LNCaP clone FGC (cell line): ENCODE measurements around the gene FGF5.

Source experiments
- DNase-seq: peaks from one replicate; pipeline ENCODE4 v3.0.0-alpha.2; 2011; ENCODE audit warnings: low read depth
- H3K4me3 ChIP-seq: 2 replicates; pipeline ENCODE4 v1.5.1; 2011; ENCODE audit warnings: mild to moderate bottlenecking, low read depth, low read length, control low read depth
- TF ChIP-seq, protein P1 (sequence below): IDR thresholded peaks from 2 replicates; pipeline ENCODE4 v1.5.1; 2012; ENCODE audit warnings: mild to moderate bottlenecking; ENCODE audit not compliant: control insufficient read depth, insufficient read depth; ENCODE audit errors: extremely low read depth

Gene FGF5

GRCh38 chr4:80268081-80268823, 1.8 kb downstream of the FGF5 start:
- no peak for DNase-seq
- H3K4me3 ChIP-seq, result no peak overlapping the region

DNA sequence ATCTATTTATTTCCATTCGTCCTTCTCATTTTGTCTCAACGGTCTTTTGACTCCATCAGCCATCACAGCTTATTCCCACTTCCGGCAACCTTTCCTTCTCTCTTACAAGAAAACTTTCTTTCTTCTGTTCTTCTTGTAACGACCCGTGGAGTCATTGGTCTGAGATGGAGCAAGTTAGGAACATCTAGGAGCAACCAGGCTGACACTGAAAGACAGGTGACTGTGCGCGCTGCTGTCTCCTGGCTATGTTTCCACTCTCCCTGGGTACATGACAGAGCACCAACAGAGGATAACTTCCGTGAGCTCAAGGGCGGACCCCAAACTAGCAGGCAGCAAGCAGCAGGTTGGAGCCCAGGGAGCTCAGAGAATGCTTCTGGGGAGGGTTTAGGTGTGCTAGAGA, 2.5 kb downstream of the FGF5 start:
- TF ChIP-seq, protein P1, sequence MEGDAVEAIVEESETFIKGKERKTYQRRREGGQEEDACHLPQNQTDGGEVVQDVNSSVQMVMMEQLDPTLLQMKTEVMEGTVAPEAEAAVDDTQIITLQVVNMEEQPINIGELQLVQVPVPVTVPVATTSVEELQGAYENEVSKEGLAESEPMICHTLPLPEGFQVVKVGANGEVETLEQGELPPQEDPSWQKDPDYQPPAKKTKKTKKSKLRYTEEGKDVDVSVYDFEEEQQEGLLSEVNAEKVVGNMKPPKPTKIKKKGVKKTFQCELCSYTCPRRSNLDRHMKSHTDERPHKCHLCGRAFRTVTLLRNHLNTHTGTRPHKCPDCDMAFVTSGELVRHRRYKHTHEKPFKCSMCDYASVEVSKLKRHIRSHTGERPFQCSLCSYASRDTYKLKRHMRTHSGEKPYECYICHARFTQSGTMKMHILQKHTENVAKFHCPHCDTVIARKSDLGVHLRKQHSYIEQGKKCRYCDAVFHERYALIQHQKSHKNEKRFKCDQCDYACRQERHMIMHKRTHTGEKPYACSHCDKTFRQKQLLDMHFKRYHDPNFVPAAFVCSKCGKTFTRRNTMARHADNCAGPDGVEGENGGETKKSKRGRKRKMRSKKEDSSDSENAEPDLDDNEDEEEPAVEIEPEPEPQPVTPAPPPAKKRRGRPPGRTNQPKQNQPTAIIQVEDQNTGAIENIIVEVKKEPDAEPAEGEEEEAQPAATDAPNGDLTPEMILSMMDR, result no peak
- DNase-seq, result no peak

More at GRCh38 chr4:80268081-80268823, 1.8 kb downstream of the FGF5 start:
- TF ChIP-seq, protein P1, result no peak

GRCh38 chr4:80270321-80270720, 3.9 kb downstream of the FGF5 start:
- DNase-seq, result no peak
- TF ChIP-seq, protein P1, result no peak
- H3K4me3 ChIP-seq, result no peak overlapping the region

More for the DNA sequence above, 2.5 kb downstream of the FGF5 start:
- H3K4me3 ChIP-seq, result no peak overlapping the region

DNA sequence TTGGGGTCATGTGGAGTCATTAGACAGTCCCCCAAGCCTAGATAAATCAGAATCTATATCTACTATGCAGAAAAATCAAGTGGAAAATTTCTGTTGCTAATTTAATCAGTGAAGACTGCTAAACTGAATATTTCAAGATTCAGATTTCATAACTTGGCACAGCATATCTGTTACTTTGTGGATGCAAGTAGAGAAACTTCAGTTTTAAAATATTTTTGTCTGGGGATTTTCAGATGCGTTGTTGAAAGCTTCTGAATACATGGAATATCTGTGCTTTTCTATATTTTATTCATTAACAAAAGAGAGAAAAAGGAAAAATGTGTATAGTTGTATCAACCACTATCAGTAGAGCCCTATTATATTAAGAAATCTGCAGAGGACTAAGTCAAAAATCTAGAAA, 4.4 kb downstream of the FGF5 start:
- H3K4me3 ChIP-seq, result no peak overlapping the region
- no peak for DNase-seq
- TF ChIP-seq, protein P1, result no peak

DNA sequence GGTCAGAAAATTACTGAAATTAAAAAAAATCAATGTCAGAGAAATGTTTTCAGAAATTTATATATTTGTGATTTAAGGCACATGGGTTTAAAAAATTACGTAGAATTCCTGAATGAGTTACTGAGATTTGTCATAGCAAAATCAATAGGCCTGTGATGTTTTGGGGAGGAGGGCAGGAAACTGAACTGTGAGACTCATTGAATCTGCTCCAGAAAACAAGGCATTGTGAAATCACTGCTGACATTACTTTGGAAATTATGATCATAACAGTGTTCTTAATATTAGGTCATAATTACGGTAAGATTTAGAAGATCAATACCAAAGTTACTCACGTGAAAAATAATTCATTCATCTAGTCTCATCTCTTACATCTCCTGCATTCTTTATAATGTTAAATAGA, 5.3 kb downstream of the FGF5 start:
- DNase-seq, result no peak
- TF ChIP-seq, protein P1, result no peak
- no peak overlapping the region for H3K4me3 ChIP-seq

DNA sequence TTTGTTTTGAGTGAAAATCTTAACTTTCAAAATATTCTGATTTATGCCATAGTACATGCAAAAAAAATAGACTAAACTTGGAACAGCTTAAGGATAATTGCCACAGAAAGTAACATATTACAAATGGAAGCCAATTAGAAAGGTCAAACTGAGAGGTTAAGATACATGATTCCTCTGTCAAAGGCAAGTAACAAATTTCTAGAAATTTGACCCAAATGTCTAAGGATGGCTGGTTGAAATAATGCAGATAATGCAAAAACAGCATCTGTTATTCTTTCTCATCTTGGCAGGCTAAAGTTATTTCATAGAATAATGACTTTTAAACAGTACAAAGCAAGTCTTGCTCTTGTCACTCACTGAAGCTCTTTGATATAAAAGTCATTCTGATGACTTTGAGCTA, 10.5 kb downstream of the FGF5 start:
- TF ChIP-seq, protein P1, result no peak
- no peak overlapping the region for H3K4me3 ChIP-seq
- no peak for DNase-seq

DNA sequence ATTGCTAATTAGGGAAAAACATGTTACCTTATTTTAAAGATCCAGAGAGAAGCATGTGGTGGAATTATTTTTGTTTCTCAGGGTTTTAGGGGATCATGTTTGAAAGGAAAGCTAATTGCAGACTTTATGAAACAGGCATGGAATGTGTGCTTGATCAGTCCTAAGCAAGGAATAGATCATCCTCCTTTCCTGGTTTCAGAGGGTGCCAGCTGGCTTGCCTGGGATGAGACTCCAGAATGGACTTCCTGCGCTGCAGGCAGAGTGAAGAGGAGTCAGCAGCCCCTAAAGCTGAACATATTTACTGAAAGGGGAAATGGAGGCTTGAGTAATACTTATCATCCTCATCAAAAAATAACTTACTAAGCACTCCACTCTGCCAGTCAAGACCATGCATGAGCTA, 13.3 kb downstream of the FGF5 start:
- no peak for DNase-seq
- TF ChIP-seq, protein P1, result no peak

More for the DNA sequence above, 13.3 kb downstream of the FGF5 start:
- H3K4me3 ChIP-seq, result no peak overlapping the region
